ENCODE results near the gene KDM2A.
"Not testable (repeated sequence)": the region's sequence is repeated elsewhere in the genome, so short reads cannot be mapped to it uniquely, and the experiment has no call there.

KDM2A gene

GRCh38 chr11:67117672-67118180 lies 1.3 kb upstream of the KDM2A start:
- no peak for DNase-seq (ENCODE audit: low read depth)

- no peak for DNase-seq (ENCODE audit: low read depth)
Observed at GRCh38 chr11:67118181-67118766, 789 bp upstream of the KDM2A start.

- no peak for DNase-seq (ENCODE audit: low read depth)
Observed at GRCh38 chr11:67119585-67120391, 725 bp downstream of the KDM2A start.

GRCh38 chr11:67120456-67120855 lies 1.4 kb downstream of the KDM2A start:
- DNase-seq (ENCODE audit: low read depth), result no peak

- no peak for DNase-seq (ENCODE audit: low read depth)
Observed at GRCh38 chr11:67120881-67121710, 2.0 kb downstream of the KDM2A start.

GRCh38 chr11:67123801-67124200 lies 4.7 kb downstream of the KDM2A start:
- DNase-seq (ENCODE audit: low read depth), result not testable (repeated sequence)

- not testable (repeated sequence) for DNase-seq (ENCODE audit: low read depth)
Observed at GRCh38 chr11:67126243-67126642, 7.2 kb downstream of the KDM2A start.

GRCh38 chr11:67126986-67127385 lies 7.9 kb downstream of the KDM2A start:
- no peak for DNase-seq (ENCODE audit: low read depth)

- not testable (repeated sequence) for DNase-seq (ENCODE audit: low read depth)
Observed at GRCh38 chr11:67130861-67131260, 11.8 kb downstream of the KDM2A start.

- DNase-seq (ENCODE audit: low read depth), result no peak
Observed at GRCh38 chr11:67136156-67136555, 17.1 kb downstream of the KDM2A start.

GRCh38 chr11:67138922-67139321 lies 19.9 kb downstream of the KDM2A start:
- DNase-seq (ENCODE audit: low read depth), result no peak

- DNase-seq (ENCODE audit: low read depth), result no peak
Observed at GRCh38 chr11:67146516-67147226, 27.6 kb downstream of the KDM2A start.

- DNase-seq (ENCODE audit: low read depth), result no peak
Observed at GRCh38 chr11:67153971-67154370, 34.9 kb downstream of the KDM2A start.

- DNase-seq (ENCODE audit: low read depth), result no peak
Observed at GRCh38 chr11:67154726-67155125, 35.7 kb downstream of the KDM2A start.

- DNase-seq (ENCODE audit: low read depth), result no peak
Observed at GRCh38 chr11:67157691-67158090, 38.6 kb downstream of the KDM2A start.

- DNase-seq (ENCODE audit: low read depth), result no peak
Observed at GRCh38 chr11:67158221-67158620, 39.2 kb downstream of the KDM2A start.

GRCh38 chr11:67160045-67160444 lies 41.0 kb downstream of the KDM2A start:
- DNase-seq (ENCODE audit: low read depth), result no peak

- DNase-seq (ENCODE audit: low read depth), result no peak
Observed at GRCh38 chr11:67160872-67161783, 42.1 kb downstream of the KDM2A start.

GRCh38 chr11:67163006-67163405 lies 43.9 kb downstream of the KDM2A start:
- no peak for DNase-seq (ENCODE audit: low read depth)

- no peak for DNase-seq (ENCODE audit: low read depth)
Observed at GRCh38 chr11:67165623-67166022, 46.6 kb downstream of the KDM2A start.

GRCh38 chr11:67167091-67167490 lies 48.0 kb downstream of the KDM2A start:
- DNase-seq (ENCODE audit: low read depth), result no peak

Measured in non-pigmented ciliary epithelial cell (primary cell).